Hematopoietic multipotent progenitor cell treated with erythropoietin and hydrocortisone succinate and interleukin-3 and kit ligand, for 17 days (in vitro differentiated cells): Measurements from ENCODE around the gene LPP.

Experiments used
- DNase-seq: peaks from one replicate; pipeline ENCODE4 v3.0.0-alpha.2; 2015; ENCODE audit warnings: low spot score

LPP gene

GRCh38 chr3:188197388-188197847, 43.5 kb downstream of the LPP start:
- no peak for DNase-seq

- no peak for DNase-seq
These were observed 44.0 kb downstream of the LPP start for GRCh38 chr3:188198001-188198400.

- no peak for DNase-seq
These were observed 44.9 kb downstream of the LPP start for GRCh38 chr3:188198760-188199327.

DNA sequence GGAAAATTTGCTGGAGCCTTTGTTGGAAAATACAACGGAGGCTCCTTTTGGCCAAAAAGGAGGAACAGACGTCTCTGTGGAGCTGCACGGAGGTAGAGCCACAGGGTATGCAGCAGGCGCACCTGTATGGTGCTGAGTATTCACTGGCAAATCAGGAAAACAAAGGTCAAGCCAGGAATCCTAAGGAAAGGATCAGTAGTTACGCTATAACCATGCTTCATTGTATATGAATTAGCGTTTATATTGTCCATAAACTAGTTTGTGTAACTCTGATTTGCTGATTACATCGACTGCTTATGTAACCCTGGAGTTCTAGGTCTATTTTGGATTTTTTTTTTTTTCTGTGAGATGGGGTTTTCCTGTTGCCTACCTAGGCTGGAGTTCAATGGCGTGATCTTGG, 45.4 kb downstream of the LPP start:
- DNase-seq: no peak

GRCh38 chr3:188200481-188200880, 46.5 kb downstream of the LPP start:
- no peak for DNase-seq

- no peak for DNase-seq
These were observed 48.6 kb downstream of the LPP start for GRCh38 chr3:188202358-188203138.

- no peak for DNase-seq
These were observed 50.6 kb downstream of the LPP start for GRCh38 chr3:188204526-188204925.

- DNase-seq: no peak
These were observed 52.0 kb downstream of the LPP start for GRCh38 chr3:188205992-188206416.

DNA sequence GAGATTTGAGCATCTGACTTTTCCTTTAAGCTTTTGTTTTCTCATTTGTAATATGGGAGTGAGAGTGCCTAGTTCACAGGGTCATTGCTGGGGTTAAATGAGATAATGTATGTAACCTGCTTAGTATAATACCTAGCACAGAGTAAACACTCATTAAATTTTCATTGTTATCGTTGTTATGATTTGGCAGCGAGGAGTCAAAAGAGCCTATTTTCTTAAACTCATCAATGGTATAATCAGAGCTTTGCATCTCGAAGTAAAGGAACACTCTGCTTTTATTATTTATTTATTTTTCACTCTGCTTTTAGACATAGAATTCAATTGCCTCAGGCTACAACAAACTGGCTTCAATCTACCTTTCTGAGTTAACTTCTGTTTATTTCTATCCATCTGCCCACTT, 52.8 kb downstream of the LPP start:
- no peak for DNase-seq

GRCh38 chr3:188207941-188208515, 54.1 kb downstream of the LPP start:
- DNase-seq: no peak

GRCh38 chr3:188208516-188208981, 54.6 kb downstream of the LPP start:
- no peak for DNase-seq

GRCh38 chr3:188209034-188209433, 55.1 kb downstream of the LPP start:
- DNase-seq: no peak

DNA sequence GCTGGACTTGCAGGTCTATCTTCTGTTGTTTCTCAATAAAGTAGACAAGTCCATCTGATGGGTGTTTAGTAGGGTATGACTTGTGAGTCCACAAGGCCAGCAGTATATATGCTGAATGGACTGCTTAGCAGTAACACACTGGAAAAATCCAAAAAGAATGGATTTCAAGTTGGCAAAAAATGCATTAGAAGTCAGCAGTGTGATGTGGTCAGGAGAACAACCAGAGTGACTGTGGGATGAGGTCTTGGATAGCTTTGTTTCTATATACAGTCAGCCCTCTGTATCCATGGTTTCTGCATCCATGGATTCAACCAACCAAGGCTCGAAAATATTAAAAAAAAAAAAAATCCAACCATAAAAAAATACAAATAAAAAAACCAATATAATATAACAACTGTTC, 55.8 kb downstream of the LPP start:
- no peak for DNase-seq

GRCh38 chr3:188211476-188211875, 57.5 kb downstream of the LPP start:
- no peak for DNase-seq

GRCh38 chr3:188212308-188212969, 58.5 kb downstream of the LPP start:
- no peak for DNase-seq

GRCh38 chr3:188214442-188214841, 60.5 kb downstream of the LPP start:
- DNase-seq: no peak

DNA sequence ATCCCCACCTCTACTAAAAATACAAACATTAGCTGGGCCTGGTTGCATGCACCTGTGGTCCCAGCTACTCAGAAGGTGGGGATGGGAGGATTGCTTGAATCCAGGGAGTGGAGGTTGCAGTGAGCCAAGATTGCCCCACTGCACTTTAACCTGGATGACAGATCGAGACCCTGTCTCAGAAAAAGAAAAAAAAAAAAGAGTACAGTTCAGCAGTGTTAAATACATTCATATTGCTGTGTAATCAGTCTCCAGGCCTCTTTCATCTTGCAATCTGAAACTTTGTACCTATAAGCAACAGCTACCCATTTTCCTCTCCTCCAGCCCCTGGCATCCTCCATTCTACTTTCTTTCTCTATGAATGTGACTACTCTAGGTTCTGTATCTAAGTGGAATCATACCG, 61.2 kb downstream of the LPP start:
- DNase-seq: no peak

DNA sequence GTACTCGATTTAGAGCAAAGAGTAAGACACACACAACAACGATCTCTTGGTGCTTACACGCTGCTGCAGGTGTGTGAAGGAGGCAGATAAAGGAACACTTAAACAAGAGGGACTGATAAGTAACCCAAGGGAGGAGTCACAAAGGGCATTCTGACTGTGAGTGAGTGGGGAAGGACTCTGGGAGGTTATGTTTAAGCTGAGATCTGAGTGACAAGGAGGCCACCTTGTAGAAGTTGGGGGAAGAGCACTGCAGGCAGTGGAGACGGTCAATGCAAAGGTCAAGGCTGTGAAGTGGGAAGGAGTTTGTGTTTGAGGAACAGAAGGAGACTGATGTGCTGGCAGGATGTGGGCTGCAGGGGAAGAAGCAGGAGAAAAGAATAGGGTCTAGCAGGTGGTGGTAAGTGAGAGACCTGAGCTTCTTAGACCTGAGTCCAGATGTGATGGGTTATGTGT, 63.1 kb downstream of the LPP start:
- DNase-seq: no peak

- DNase-seq: no peak
These were observed 63.8 kb downstream of the LPP start for GRCh38 chr3:188217726-188218125.

DNA sequence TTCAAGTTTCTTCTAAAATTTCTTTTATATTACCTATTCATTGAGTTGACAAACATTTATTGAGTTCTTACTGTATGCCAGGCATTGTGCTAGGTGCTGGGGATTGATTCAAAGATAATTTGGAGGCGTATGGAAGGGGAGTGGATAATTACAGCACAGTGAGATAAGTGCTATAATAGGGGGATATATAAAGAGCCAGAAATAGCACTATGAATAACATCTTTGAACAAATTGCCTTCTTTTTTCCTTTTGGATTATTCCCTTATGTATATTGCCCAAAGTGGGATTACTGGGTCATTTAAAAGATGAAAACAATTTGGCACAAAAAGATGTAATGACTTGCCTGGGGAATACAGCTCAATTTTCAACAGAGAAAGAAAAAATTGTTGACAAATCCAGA, 64.6 kb downstream of the LPP start:
- no peak for DNase-seq

DNA sequence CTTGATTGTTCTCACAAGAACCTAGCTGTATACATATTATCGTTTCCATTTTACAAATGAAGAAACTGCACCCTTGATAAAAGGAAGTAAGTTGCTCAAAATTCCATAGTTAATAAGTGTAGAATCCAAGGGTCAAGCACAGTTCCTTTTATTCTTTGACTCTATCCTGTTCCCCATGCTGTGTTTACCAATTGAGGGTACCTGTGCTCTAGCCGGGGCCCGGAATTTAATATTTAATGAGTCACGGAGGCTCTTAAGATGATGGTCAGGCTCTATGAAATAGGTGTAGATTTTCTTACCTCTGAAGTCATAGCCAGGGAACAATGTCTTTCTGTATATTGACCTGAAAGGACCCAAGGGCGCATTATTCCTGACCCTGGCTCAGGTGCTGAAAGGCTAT, 65.2 kb downstream of the LPP start:
- no peak for DNase-seq

DNA sequence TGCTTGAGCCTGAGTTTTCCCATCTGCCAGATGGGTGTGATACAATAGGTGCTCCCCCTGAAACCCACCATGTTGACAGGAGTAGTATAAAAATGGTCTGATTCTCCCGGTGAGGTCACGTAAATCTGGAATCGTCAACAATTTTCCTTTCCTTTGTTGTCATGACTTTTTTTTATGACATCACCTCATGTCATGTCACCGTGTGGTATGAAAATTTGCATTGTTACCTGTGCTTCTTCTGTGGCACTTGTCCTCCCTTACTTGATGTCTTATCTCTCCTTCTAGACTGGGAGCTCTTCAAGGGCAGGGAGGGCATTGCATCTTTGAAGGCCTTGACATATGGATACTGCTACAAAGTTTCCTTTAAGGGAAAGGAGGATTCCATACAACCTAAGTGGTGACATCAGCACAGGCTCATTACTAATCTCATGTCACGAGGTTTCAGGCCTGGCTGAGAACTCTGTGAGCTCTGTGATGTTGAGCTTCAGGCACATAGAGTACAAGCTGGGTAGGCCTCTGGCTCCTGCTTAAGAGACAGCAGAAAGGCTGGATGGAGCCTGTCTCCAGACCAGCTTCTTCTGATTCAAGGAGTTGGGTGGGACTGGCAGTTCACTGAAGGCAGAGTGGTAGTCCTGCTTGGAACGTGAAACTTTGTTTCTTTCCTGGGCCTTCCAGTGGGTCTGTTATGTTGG, 66.3 kb downstream of the LPP start:
- no peak for DNase-seq
